NCI-H1105 (cell line): ENCODE measurements around the gene COX6B2.

Experiments used
- DNase-seq: peaks from one replicate; lab custom pipeline; 2025; lab: John Stamatoyannopoulos, UW

Gene COX6B2

GRCh38 chr19:55383279-55384130 is 29.0 kb upstream of the COX6B2 start:
- peak; percentile 65 for DNase-seq

GRCh38 chr19:55382522-55383054 is 28.1 kb upstream of the COX6B2 start:
- no peak for DNase-seq

- DNase-seq = no peak
Measured at GRCh38 chr19:55382013-55382412, 27.5 kb upstream of the COX6B2 start.

- no peak for DNase-seq
Measured at GRCh38 chr19:55379174-55379573, 24.7 kb upstream of the COX6B2 start.

- no peak for DNase-seq
Measured at GRCh38 chr19:55377356-55378131, 23.0 kb upstream of the COX6B2 start.

GRCh38 chr19:55376241-55376933 is 21.9 kb upstream of the COX6B2 start, which contains the start of gene TMEM190:
Gene TMEM190 (plus strand): TSS chr19:55376826. CDS start chr19:55376854, 28 bp downstream.
- no peak for DNase-seq

- DNase-seq = no peak
Measured at GRCh38 chr19:55373993-55374757, 19.7 kb upstream of the COX6B2 start.

- no peak for DNase-seq
Measured at GRCh38 chr19:55373306-55373992, 18.9 kb upstream of the COX6B2 start.

- DNase-seq = no peak
Measured at GRCh38 chr19:55372316-55373081, 18.0 kb upstream of the COX6B2 start.

GRCh38 chr19:55370305-55370988 is 15.9 kb upstream of the COX6B2 start, which contains the start of gene IL11:
Gene IL11 (minus strand): TSS chr19:55370463. CDS start chr19:55370310, 153 bp downstream.
- no peak for DNase-seq

- peak; percentile 60 for DNase-seq
Measured at GRCh38 chr19:55369653-55370304, 15.3 kb upstream of the COX6B2 start.

GRCh38 chr19:55368701-55369563 is 14.4 kb upstream of the COX6B2 start:
- no peak for DNase-seq

GRCh38 chr19:55368106-55368505 is 13.6 kb upstream of the COX6B2 start:
- DNase-seq = no peak

- no peak for DNase-seq
Measured at GRCh38 chr19:55366790-55367189, 12.3 kb upstream of the COX6B2 start.

GRCh38 chr19:55365964-55366363 is 11.4 kb upstream of the COX6B2 start:
- no peak for DNase-seq

GRCh38 chr19:55365245-55365644 is 10.7 kb upstream of the COX6B2 start:
- no peak for DNase-seq

- DNase-seq = no peak
Measured at GRCh38 chr19:55362990-55363716, 8.6 kb upstream of the COX6B2 start, which contains the start of gene GARIN5B. Gene GARIN5B (minus strand): TSS chr19:55363260. CDS start chr19:55363066, 194 bp downstream.
